Upper lobe of left lung (tissue), 4 donors: ENCODE results near the gene FRAS1.

Experiments used
- CTCF ChIP-seq, 6 experiments: fragments of 450-650 bp in 4 of 6; fragments of 200-600 bp in 2 of 6; sonication (generic) in 2 of 6; IDR thresholded peaks; one replicate each; pipeline ENCODE4 v1.5.1; 2016 to 2019; ENCODE audit warnings: antibody characterized with exemption in 6 of 6
- EP300 ChIP-seq, 4 donors: sonication (generic); formaldehyde crosslinking; IDR thresholded peaks; one replicate each; pipeline ENCODE4 v1.5.1; 2017; ENCODE audit warnings: antibody characterized with exemption in 4 of 4, control low read depth in 2 of 4
- POLR2A ChIP-seq, 4 donors: fragments of 450-650 bp; IDR thresholded peaks; one replicate each; pipeline ENCODE4 v1.5.1; 2016 to 2017; ENCODE audit warnings: antibody characterized with exemption in 4 of 4, mild to moderate bottlenecking in 2 of 4

DNA sequence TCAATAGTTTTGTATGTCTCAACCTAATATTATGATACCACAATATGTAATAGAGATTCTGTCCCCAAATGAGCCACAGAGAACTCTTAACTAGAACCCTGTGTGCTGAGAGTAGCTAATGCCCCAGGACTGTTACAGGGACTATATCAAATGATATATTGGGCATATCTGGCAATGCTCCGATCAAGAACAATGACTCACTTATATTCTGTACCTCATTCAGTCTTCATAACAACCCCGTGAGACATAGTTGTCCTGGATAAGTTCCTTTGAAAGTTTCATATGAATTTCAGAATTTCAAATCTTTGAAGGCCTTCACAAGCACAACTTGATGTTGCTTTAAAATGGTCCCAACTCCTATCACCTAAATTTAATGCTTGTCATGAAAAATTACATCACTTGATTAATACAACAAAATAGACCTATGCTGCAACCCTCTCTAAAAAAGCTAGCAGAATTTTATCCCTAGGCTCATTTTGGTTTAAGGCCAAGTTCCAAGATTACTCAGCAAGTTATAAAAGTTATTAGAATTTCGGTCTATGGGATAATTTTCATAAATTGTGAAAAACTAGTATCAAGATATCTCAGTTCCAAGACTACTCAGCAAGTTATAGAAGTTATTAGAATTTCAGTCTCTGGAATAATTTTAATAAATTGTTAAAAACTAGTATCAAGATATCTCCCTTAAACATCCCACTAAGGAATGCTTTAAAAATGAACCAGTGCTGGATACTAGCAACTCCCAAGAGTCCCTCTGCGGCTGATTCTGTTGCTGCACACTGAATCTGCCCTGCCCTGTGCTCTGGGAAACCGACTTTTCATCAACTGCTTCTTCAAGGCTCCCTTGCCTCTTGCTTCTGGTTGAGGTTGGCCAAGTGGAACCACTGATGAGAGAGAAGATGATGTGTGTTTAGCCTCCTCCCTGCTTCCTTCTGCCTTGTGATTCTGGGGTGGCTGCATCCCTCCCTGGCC is 488.4 kb downstream of the FRAS1 start:
- TF ChIP-seq POLR2A (IDR thresholded peaks at IDR 0.05) (no peak), CTCF (IDR thresholded peaks at IDR 0.05) (no peak), EP300 (IDR thresholded peaks at IDR 0.05) (no peak)
